IPS-15b (cell line): ENCODE measurements around the gene TIMM23.
"Not testable (repeated sequence)": the region's sequence is repeated elsewhere in the genome, so short reads cannot be mapped to it uniquely, and the experiment has no call there.

Experiments used
- H3K27me3 ChIP-seq: one replicate; pipeline ENCODE4 v1.6.1; 2013; ENCODE audit warnings: low read length; ENCODE audit not compliant: control insufficient read depth, insufficient read depth
- H3K36me3 ChIP-seq: one replicate; pipeline ENCODE4 v1.6.1; 2013; ENCODE audit warnings: low read length; ENCODE audit not compliant: control insufficient read depth, insufficient read depth
- H3K4me1 ChIP-seq: one replicate; pipeline ENCODE4 v1.6.1; 2013; ENCODE audit warnings: mild to moderate bottlenecking, low read length; ENCODE audit not compliant: control insufficient read depth, insufficient read depth
- H3K4me3 ChIP-seq: one replicate; pipeline ENCODE4 v1.5.1; 2013; ENCODE audit warnings: low read depth, low read length
- H3K9ac ChIP-seq: one replicate; pipeline ENCODE4 v1.6.1; 2013; ENCODE audit warnings: low read depth, mild to moderate bottlenecking, low read length
- H3K9me3 ChIP-seq: one replicate; pipeline ENCODE4 v1.6.1; 2013; ENCODE audit warnings: mild to moderate bottlenecking, low read length; ENCODE audit not compliant: control insufficient read depth, insufficient read depth

Gene TIMM23

GRCh38 chr10:45972106-45972812 is at the start of gene TIMM23:
Gene TIMM23, plus strand, starts transcription at chr10:45972489. Its CDS starts 136 bp downstream, at chr10:45972625.
- H3K4me1 ChIP-seq, H3K27me3 ChIP-seq, H3K9me3 ChIP-seq, H3K36me3 ChIP-seq: not testable (repeated sequence)
- H3K4me3 ChIP-seq = peak within 1 kb of the TSS; percentile 75
- H3K9ac ChIP-seq = peak within 1 kb of the TSS; percentile 81

GRCh38 chr10:45926790-45927189 is 45.5 kb upstream of the TIMM23 start:
- H3K4me1 ChIP-seq, H3K4me3 ChIP-seq, H3K9me3 ChIP-seq, H3K9ac ChIP-seq, H3K36me3 ChIP-seq, H3K27me3 ChIP-seq: not testable (repeated sequence)

GRCh38 chr10:45931305-45931704 is 41.0 kb upstream of the TIMM23 start:
- not testable (repeated sequence) for H3K9me3 ChIP-seq, H3K36me3 ChIP-seq, H3K9ac ChIP-seq, H3K4me1 ChIP-seq, H3K27me3 ChIP-seq, H3K4me3 ChIP-seq

DNA sequence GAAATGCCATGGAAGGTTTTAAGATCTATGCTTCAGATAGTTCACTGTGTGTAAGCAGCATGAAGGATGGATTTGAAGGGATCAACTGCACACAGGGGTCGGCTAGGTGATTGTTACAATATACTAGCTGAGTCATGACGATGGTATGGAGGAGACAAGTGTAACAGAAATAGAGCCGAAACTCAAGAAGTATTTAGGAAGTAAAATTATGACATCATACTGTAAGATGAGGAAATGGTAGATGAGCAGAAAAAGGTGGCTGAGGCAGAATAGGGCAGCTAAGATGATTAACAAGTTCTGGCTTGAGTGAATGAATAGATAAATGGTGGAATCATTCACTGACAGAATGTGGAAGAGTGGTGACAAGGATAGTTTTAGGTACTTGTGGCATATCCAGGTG is 37.5 kb upstream of the TIMM23 start:
- H3K4me1 ChIP-seq, H3K27me3 ChIP-seq, H3K9me3 ChIP-seq, H3K36me3 ChIP-seq, H3K4me3 ChIP-seq, H3K9ac ChIP-seq: not testable (repeated sequence)

- not testable (repeated sequence) for H3K4me1 ChIP-seq, H3K9ac ChIP-seq, H3K9me3 ChIP-seq, H3K27me3 ChIP-seq, H3K4me3 ChIP-seq, H3K36me3 ChIP-seq
These were observed 33.1 kb upstream of the TIMM23 start for GRCh38 chr10:45939176-45939697.

DNA sequence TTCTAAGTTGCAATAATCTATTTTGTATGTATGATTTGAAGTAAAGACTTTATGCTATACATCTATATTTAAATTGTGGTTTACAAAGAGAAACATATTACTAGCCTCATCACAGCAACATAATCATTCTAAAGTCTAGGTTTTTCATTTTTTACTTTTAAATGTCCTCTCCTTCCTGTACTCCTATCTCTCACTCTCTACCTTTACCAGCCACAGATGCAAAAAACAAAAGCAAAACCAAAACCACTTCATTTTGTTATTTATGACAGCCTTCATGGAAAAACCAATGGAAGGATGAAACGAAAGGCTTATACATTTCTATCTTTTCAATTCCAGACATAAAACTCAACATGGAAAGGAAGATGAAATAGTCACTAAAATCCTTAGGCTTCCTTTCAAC is 31.1 kb upstream of the TIMM23 start:
- H3K9me3 ChIP-seq, H3K27me3 ChIP-seq, H3K4me1 ChIP-seq, H3K4me3 ChIP-seq, H3K36me3 ChIP-seq, H3K9ac ChIP-seq: not testable (repeated sequence)

DNA sequence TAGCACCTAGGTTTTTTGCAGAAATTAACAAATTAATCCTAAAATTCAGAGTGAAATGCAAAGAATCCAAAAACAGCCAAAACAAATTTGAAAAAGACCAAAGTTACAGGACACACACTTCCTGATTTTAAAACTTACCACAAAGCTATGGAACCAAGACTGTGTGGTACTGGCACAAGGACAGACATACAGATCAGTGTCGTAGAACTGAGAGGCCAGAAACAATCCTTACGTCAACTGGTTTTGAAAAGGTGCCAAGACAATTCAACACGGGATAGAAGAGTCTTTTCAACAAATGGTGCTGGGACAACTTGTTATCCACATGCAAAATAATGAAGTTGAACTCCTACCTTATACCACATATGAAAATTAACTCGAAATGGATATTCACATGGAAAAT is 26.8 kb upstream of the TIMM23 start:
- H3K9ac ChIP-seq = not testable (repeated sequence)

DNA sequence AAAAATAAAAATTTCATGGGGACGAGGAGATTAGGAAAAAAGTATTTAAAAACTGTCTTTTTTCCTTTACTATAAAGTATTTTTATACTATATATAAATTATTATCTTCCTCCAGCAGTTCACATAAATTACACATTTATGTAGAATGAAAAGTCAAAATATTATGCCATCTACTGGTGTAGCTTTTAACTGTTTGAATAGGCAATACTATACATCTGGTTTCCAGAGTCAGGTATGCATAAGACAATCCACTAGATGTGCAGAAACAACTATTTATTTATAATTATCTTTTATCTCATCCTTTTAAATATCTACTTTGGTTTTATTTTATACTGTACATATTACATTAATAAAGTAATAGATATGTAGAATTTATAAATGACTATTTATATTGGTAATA is 24.9 kb upstream of the TIMM23 start:
- not testable (repeated sequence) for H3K9ac ChIP-seq

More for the DNA sequence above, 26.8 kb upstream of the TIMM23 start:
- not testable (repeated sequence) for H3K27me3 ChIP-seq, H3K36me3 ChIP-seq, H3K4me3 ChIP-seq, H3K9me3 ChIP-seq, H3K4me1 ChIP-seq

DNA sequence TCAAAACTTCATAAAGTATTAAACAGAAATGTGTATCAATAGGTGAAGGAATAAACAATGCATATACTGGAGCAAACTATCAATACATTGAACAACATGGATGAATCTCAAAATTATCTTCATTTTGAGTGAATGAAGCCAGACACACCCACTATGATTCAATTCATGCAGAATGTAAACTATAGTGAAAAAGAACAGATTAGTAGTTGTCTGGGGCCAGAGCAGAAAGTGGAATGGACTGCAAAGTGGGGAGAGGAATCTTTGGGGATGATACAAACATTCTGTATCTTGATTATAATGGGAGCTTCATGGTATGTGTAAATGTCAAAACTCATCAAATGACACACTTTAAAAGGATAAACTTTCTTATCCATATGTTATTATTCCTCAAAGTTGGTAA is 23.5 kb upstream of the TIMM23 start:
- H3K9ac ChIP-seq, H3K4me1 ChIP-seq, H3K4me3 ChIP-seq, H3K27me3 ChIP-seq, H3K36me3 ChIP-seq, H3K9me3 ChIP-seq: not testable (repeated sequence)

More for the DNA sequence above, 24.9 kb upstream of the TIMM23 start:
- H3K36me3 ChIP-seq, H3K4me1 ChIP-seq, H3K4me3 ChIP-seq, H3K27me3 ChIP-seq, H3K9me3 ChIP-seq: not testable (repeated sequence)

- H3K27me3 ChIP-seq, H3K4me1 ChIP-seq, H3K36me3 ChIP-seq, H3K4me3 ChIP-seq, H3K9me3 ChIP-seq, H3K9ac ChIP-seq: not testable (repeated sequence)
These were observed 17.9 kb upstream of the TIMM23 start for GRCh38 chr10:45954367-45954766.

DNA sequence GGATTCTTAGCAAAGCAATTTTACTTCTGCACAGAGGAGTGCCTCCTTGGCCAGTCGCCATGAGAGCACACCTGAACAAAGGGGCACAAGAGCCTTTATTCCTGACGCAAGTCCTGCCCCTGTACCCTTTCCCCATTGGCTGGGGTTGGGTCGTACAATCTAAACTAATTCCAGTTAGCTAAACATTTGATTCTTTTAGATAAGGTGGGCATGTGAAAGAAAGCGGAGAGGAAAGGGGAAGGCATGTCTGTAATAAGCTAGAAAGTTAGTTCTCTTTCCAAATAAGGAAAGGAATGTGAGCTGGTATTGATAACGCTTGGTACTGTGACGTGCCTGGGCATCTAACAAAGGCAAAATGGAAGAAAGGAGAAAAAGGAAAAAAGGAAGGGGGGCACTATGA is 15.7 kb upstream of the TIMM23 start:
- H3K36me3 ChIP-seq, H3K9ac ChIP-seq, H3K4me3 ChIP-seq, H3K9me3 ChIP-seq, H3K27me3 ChIP-seq, H3K4me1 ChIP-seq: not testable (repeated sequence)

GRCh38 chr10:45957928-45958327 is 14.4 kb upstream of the TIMM23 start:
- H3K36me3 ChIP-seq, H3K9ac ChIP-seq, H3K9me3 ChIP-seq, H3K4me3 ChIP-seq, H3K4me1 ChIP-seq, H3K27me3 ChIP-seq: not testable (repeated sequence)
